ENCODE measurements around the gene TLCD3A. TPM values are rescaled to one million over a fixed set of nuclear protein-coding genes. Genes with fewer than 3 reads are reported as not detected.
"Not testable (repeated sequence)": the region's sequence is repeated elsewhere in the genome, so short reads cannot be mapped to it uniquely, and the experiment has no call there.

Gene TLCD3A
- total RNA-seq, 1 donor from 2014 or later = 16.9 TPM

DNA sequence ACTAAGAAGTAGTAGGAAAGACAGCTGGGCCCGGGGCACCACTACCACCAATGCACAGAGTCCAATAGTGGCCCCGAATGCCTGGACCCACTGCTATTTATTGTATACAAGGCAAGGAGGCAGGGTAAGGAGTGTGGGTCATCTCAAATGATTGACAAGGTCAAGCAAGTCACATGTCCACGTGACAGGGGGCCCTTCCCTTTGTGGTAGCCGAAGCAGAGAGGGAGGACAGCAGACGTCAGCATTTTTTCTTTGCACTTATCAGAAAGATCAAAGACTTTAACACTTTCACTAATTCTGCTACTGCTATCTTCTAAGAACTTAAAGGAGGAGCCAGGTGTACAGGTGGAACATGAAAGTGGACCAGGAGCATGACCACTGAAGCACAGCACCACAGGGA, 24.3 kb upstream of the TLCD3A start:
- DNase-seq = no peak

- no peak for DNase-seq
Measured at GRCh38 chr17:718075-718474, 14.3 kb upstream of the TLCD3A start.

GRCh38 chr17:720706-721539, 11.5 kb upstream of the TLCD3A start:
- no peak for DNase-seq

GRCh38 chr17:721540-721937, 10.9 kb upstream of the TLCD3A start:
- no peak for DNase-seq

DNA sequence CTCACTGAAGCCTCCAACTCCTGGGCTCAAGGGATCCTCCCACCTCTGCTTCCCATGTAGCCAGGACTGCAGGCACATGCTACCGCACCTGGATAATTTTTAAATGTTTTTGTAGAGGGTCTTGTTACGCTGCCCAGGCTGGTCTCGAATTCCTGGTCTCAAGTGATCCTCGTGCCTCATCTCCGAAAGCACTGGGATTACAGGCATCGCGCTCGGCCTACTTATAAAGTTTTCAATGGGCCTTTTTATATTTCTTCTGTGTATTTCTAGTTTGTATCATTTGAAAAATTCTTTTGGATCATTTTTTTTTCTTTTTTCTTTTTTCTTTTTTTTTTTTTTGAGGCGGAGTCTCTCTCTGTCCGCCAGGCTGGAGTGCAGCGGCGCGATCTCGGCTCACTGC, 7.3 kb upstream of the TLCD3A start:
- no peak for DNase-seq

DNA sequence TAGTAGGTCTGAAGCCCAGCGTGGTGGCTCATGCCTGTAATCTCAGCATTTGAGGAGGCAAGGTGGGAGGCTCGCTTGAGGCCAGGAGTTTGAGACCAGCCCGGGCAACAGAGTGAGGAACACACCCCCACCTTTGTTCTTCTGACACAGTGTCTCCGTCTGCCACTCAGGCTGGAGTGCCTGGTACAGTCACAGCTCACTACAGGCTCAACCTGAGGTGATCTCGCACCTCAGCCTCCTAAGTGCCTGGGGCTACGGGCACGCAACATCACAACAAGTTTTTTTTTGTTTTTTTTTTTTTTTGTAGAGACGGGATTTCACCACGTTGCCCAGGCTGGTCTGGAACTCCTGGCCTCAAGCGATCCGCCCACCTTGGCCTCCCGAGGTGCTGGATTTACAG, 6.7 kb upstream of the TLCD3A start:
- no peak for DNase-seq

DNA sequence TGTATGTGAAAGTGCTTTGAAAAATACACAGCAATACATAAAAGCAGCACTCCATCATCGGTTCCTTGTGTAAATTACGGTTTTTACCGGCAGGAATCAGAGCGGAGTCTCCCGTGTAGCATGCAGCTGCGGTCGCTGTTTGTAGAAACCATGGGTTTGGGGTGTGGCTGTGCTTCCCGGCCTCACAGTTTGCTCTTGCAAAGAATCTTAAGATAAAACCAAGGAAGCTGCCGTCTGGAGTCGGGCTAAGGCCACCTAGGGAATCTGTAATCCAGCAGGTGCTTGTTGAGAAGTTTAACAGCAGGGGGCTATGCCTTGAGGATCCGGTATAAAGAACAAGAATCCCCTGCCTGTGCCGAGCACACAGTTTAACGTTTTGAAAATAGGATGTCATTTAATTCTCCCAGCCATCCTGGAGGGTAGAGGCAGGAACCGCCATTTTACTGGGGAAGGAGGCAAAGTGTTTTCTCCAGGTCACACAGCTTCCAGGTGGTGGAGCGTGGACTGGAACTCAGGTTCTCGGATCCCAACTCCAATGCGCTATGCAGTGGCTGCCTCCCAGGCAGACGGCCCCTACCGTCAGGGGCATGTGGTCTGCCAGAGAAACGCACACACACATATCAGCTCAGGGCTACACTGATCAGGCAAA, 6.0 kb upstream of the TLCD3A start:
- no peak for DNase-seq

- DNase-seq = no peak
Measured at GRCh38 chr17:728911-729310, 3.5 kb upstream of the TLCD3A start.

DNA sequence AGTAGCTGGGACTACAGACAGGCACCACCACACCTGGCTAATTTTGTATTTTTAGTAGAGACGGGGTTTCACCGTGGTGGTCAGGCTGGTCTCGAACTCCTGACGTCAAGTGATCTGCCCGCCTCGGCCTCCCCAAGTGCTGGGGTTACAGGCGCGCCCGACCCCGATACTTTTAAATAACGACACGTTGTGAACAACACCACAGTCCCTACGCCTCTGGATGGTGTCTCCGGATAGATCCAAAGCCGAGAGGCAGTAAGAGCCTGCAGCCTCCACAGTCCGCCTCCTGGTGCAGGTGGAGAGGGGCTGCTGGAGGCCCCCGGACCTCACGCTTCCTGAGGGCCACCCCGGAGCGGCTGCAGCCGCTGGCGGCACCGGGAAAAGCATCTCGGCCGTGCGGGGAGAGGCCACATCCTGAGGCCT, 741 bp upstream of the TLCD3A start:
- no peak for DNase-seq

GRCh38 chr17:732902-733720, 715 bp downstream of the TLCD3A start:
- DNase-seq = no peak

DNA sequence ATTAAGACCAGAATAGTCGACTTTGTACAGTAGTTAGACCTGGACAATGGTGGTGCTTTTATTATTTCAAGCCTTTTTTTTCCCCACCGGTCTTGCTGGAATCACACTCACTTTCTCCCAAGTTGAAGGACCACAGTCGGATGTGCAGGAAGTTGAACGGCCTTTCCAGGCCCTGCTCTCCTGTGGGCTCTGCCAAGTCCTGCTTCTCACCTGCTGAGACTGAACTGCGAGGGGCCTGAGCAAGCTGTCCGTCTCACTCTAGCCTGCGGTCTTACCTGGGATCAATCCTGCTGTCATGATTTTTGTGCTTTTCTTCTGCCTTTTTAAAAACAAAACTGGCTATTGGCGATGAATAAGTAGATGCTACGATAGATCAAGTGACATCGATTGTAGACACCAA, 1.3 kb downstream of the TLCD3A start:
- DNase-seq = no peak

GRCh38 chr17:737561-738113, 5.2 kb downstream of the TLCD3A start:
- no peak for DNase-seq

- DNase-seq = no peak
Measured at GRCh38 chr17:740240-741017, 8.0 kb downstream of the TLCD3A start.

- DNase-seq = no peak
Measured at GRCh38 chr17:742147-742793, 9.9 kb downstream of the TLCD3A start.

GRCh38 chr17:743139-743538, 10.7 kb downstream of the TLCD3A start:
- DNase-seq = no peak

DNA sequence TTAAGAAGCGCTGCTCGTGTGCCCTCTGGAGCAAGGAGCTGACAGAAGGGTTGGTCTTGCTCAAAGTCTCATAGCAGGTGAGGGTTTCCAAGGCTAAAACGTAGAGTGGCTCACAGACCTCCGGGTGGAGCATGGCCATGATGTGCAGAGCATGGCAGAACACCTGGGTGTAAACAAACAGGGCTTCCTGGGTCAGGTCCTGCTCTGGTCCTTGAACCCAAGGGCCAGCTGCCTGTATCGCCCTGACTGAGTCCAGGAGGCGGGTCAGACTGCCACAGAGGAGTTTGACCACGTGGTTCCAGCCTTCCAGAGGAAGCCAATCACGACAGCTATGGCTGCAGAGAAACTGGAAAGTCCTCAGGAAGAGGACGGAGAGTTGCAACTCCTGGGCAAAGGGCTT, 12.5 kb downstream of the TLCD3A start:
- DNase-seq = no peak

- DNase-seq = no peak
Measured at GRCh38 chr17:745406-745805, 13.0 kb downstream of the TLCD3A start.

DNA sequence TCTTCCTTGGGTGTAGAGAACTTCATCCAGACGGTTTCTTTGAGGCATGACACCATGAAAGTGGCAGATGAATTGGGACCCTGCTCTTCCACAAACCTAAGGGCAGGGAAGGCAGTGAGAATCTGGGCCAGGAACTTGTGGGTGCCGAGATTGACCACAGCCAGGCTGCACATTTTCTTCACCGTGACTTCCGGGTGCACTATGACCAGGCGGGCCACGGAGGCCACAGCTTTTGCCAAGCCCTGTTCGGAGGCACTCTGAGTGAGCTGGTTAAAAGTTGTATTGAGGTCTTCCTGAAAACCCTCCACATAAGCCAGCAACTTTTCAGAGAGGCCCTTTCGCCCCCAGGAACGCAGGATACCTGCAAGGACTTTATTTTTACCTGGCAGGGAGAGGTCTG, 13.8 kb downstream of the TLCD3A start:
- DNase-seq = no peak

DNA sequence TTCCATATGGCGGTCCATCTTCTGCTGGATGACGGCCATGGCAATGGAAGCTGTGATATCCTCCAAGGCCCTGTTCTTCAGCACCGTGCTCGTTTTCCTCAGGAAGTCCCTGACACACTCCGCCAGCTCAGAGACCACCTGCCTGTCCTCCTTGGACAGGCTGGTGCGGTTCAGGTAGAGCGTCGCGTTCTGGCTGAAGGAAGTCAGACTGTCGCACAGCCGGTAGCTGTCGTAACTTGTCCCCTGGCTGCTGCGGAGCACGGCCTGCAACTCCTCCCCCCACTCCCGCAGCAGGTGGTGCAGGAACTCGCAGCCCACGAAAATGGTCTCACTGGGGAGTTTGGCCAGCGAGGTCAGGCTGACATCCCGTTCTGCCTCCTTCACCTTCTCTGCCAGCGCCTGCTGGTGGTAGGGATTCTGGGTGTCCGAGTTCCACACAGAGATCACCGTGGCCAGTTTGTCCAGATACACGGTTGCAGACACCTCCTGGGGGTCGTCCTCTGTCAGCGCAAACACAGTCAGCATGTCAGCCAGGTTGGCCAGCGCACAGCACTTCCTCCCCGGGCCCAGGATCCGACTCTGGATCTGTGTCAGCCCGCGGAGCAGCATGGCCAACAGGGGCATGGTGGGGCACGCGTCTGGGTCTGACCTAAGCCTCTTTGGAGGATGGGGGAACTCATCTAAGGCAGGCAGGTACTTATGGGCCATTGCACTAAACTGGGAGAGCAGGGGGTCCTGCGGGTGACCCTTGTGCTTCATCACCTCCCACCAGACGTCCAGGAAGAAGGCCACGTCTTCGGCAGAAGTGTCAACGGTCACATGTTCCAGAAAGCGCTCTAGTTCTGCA, 14.6 kb downstream of the TLCD3A start:
- DNase-seq = no peak

DNA sequence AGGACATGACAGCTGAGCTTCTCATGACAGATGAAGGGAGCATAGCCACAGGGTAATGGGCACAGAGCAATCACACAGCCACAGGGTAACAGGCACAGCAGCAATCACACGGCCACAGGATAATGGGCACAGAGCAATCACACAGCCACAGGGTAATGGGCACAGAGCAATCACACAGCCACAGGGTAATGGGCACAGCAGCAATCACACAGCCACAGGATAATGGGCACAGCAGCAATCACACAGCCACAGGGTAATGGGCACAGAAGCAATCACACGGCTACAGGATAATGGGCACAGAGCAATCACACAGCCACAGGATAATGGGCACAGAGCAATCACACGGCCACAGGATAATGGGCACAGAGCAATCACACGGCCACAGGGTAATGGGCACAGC, 16.2 kb downstream of the TLCD3A start:
- not testable (repeated sequence) for DNase-seq

All from skin of body (tissue), 2 donors.